ENCODE data around the gene HTN1.

DNA sequence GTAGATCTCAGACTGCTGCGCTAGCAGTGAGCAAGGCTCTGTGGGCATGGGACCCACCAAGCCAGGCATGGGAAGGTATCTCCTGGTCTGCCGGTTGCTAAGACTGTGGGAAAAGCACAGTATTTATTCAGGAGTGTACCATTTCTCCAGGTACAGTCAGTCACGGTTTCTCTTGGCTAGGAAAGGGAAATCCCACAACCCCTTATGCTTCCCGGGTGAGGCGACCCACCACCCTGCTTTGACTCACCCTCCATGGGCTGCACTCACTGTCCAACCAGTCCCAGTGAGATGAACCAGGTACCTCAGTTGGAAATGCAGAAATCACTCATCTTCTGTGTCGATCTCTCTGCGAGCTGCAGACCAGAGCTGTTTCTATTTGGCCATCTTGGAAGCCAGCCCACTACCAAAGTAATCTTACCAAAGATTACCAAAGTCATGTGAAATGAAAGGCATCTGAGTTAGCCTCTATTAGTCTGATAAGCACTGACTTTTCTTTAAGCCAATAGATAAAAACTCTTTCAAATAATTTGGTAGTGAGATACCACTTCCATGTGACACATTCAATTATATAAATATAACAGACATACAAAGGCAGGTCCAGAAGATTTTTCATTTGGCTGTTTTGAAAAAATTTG lies 8.5 kb upstream of the HTN1 start:
- TF ChIP-seq, protein P1, sequence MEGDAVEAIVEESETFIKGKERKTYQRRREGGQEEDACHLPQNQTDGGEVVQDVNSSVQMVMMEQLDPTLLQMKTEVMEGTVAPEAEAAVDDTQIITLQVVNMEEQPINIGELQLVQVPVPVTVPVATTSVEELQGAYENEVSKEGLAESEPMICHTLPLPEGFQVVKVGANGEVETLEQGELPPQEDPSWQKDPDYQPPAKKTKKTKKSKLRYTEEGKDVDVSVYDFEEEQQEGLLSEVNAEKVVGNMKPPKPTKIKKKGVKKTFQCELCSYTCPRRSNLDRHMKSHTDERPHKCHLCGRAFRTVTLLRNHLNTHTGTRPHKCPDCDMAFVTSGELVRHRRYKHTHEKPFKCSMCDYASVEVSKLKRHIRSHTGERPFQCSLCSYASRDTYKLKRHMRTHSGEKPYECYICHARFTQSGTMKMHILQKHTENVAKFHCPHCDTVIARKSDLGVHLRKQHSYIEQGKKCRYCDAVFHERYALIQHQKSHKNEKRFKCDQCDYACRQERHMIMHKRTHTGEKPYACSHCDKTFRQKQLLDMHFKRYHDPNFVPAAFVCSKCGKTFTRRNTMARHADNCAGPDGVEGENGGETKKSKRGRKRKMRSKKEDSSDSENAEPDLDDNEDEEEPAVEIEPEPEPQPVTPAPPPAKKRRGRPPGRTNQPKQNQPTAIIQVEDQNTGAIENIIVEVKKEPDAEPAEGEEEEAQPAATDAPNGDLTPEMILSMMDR (conservative IDR thresholded peaks at IDR 0.05) = no peak
- TF ChIP-seq EZH2 (IDR thresholded peaks at IDR 0.05; ENCODE audit: low read depth) = no peak

All from PC-9 (cell line).